ENCODE data around the gene CPEB4.

DNA sequence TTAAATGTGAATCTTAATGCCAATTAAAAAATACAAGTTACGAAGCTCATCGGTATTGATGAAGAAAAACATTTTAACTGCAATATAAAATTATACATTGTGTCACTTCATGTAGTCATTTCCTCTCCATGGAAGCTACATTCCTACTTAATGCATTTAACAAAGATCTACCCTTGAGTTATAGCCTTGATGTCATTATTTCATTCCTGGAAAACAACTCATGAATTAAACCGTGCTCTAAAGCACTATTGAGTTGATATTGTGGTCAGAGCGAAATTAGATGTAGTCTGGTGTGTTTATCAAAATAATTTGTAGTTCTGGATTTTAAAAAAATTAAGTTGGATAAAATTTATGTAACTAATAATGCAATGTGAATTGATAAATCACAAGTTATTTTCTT lies 111.9 kb downstream of the CPEB4 start:
- TF ChIP-seq EZH2phosphoT487 (IDR thresholded peaks at IDR 0.05; ENCODE audit: insufficient read depth, low read depth): no peak
- TF ChIP-seq EZH2 (IDR thresholded peaks at IDR 0.05; ENCODE audit: insufficient read depth, poor library complexity, severe bottlenecking): no peak

Data from GM23248 (cell line).